GF-D8 (cell line): ENCODE data around the gene PPP1R3F.

Experiments used
- DNase-seq: peaks from one replicate; lab custom pipeline; 2025; lab: John Stamatoyannopoulos, UW

Gene PPP1R3F, protein sequence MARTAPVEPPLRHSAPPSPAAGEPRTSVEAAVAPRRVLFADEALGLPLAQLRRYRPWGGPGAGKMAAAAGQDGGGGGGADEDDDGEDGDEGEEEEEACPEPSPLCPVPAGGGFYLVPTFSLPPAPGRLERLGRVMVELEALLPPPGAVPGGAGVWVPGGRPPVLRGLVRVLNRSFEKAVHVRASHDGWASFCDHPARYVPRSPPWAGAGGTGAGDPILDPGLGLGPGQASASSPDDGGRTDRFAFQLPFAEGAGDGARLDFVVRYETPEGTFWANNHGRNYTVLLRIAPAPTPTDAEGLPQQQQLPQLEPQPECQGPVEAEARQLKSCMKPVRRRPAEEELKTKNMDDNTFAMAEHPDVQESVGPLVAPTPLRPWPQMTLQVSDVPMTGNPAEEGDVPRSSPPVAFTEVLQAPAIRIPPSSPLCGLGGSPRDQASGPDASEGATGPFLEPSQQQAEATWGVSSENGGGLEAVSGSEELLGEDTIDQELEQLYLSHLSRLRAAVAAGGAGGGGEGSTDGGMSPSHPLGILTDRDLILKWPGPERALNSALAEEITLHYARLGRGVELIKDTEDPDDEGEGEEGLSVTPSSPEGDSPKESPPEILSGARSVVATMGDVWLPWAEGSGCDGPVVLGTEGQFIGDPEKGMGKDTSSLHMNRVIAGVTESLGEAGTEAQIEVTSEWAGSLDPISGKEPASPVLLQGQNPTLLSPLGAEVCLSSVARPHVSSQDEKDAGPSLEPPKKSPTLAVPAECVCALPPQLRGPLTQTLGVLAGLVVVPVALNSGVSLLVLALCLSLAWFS

DNA sequence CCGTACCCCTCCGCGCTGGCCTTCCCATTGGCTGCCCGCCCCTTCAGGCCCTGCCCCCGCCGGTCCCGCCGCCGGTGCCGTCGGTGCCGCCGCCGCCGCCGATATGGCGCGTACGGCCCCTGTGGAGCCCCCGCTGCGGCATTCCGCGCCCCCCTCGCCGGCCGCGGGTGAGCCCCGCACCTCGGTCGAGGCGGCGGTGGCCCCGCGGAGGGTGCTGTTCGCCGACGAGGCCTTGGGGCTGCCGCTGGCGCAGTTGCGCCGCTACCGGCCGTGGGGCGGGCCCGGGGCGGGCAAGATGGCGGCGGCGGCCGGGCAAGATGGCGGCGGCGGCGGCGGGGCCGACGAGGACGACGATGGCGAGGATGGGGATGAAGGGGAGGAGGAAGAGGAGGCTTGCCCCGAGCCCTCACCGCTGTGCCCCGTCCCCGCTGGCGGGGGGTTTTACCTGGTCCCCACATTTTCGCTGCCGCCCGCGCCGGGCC is at the start of gene PPP1R3F:
Gene PPP1R3F, plus strand, starts transcription at position 27 of the 482 bp plus-strand sequence. Its CDS starts 77 bp downstream, at position 104.
- no peak for DNase-seq

- no peak for DNase-seq
Measured at GRCh38 chrX:49220100-49220499, 49.5 kb upstream of the PPP1R3F start.

- DNase-seq, result no peak
Measured at GRCh38 chrX:49221868-49222267, 47.7 kb upstream of the PPP1R3F start.

- no peak for DNase-seq
Measured at GRCh38 chrX:49225858-49226257, 43.7 kb upstream of the PPP1R3F start.

DNA sequence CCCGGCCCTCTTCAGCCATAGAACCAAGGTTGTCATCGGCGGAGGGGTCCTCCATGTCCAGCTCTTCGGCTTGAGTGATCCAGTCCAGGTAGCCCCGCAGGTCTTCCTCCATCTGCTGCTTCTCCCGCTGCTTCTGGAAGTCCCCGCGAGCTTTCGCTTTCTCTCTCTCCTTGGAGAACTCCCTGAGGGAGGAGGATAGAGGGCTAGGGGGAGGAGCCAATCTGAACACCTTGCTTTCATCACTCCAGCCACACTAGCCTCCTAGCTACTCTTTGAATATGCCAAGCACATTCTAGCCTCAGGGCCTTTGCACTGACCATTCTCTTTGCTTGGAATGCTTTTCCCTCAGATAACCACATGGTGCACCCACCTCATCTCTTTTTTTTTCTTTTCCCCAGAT is 42.6 kb upstream of the PPP1R3F start:
- no peak for DNase-seq

- no peak for DNase-seq
Measured at GRCh38 chrX:49227726-49228125, 41.9 kb upstream of the PPP1R3F start.

GRCh38 chrX:49228185-49228584 is 41.4 kb upstream of the PPP1R3F start:
- DNase-seq, result no peak

- DNase-seq, result no peak
Measured at GRCh38 chrX:49230500-49231232, 38.9 kb upstream of the PPP1R3F start.

GRCh38 chrX:49231333-49232000 is 38.1 kb upstream of the PPP1R3F start:
- DNase-seq, result no peak

GRCh38 chrX:49232525-49232924 is 37.1 kb upstream of the PPP1R3F start:
- DNase-seq, result no peak

- DNase-seq, result no peak
Measured at GRCh38 chrX:49233176-49233575, 36.4 kb upstream of the PPP1R3F start, which contains the start of gene CACNA1F. Gene CACNA1F (minus strand): TSS chrX:49233340. CDS start chrX:49233309, 31 bp downstream.

GRCh38 chrX:49233887-49234555 is 35.6 kb upstream of the PPP1R3F start:
- DNase-seq, result no peak

DNA sequence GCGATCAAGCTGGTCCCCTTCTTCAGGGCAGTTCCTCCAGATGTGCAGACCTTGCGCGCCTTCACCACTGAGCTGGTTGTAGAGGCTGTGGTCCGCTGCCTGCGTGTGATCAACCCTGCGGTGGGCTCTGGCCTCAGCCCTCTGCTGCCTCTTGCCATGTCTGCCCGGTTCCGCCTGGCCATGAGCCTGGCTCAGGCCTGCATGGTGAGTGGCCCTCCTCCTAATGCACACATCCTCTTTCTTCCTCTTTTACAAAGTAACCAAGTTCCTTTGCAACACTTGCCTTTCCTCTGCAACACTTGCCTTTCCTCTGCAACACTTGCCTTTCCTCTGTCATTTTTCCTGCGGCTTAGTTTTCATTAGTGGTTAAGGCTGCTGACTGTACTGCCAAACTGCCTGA is 32.5 kb upstream of the PPP1R3F start:
- DNase-seq, result peak; percentile 71

DNA sequence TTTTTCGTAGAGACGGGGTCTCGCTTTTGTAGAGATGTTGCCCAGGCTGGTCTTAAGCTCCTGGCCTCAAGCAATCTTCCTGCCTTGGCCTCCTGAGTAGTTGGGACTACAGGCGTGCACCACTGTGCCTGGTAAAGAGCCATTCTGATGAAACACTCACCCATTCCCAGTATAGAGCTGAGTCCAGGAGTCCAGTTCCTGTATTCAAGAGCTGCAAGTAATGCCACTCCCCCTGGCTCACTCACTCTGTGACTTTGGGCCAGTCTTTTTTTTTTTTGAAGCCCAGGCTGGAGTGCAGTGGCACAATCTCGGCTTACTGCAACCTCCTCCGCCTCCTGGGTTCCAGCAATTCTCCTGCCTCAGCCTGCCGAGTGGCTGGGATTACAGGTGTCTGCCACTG is 30.9 kb upstream of the PPP1R3F start:
- no peak for DNase-seq

GRCh38 chrX:49242545-49243066 is 27.0 kb upstream of the PPP1R3F start:
- DNase-seq, result no peak

- no peak for DNase-seq
Measured at GRCh38 chrX:49243166-49243565, 26.4 kb upstream of the PPP1R3F start.

GRCh38 chrX:49244207-49244606 is 25.4 kb upstream of the PPP1R3F start:
- DNase-seq, result no peak

GRCh38 chrX:49246541-49246940 is 23.1 kb upstream of the PPP1R3F start:
- DNase-seq, result no peak

DNA sequence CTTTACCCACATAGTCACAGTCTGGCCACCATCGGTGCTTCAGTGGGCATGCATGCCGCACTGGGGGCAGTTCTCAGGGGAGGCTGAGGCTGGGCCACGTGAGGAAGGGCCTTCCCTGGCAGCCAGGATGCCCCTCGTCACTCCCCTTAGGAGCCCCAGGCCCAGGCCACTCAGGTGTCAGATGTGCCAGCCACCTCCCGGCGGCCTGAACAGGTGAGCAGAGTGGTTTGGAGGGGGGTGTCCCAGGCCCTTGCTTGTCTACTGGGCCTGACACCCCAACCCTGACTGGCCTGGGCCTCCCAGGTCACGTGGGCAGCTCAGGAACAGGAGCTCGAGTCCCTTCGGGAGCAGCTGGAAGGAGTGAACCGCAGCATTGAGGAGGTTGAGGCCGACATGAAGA is 22.2 kb upstream of the PPP1R3F start:
- DNase-seq, result no peak

DNA sequence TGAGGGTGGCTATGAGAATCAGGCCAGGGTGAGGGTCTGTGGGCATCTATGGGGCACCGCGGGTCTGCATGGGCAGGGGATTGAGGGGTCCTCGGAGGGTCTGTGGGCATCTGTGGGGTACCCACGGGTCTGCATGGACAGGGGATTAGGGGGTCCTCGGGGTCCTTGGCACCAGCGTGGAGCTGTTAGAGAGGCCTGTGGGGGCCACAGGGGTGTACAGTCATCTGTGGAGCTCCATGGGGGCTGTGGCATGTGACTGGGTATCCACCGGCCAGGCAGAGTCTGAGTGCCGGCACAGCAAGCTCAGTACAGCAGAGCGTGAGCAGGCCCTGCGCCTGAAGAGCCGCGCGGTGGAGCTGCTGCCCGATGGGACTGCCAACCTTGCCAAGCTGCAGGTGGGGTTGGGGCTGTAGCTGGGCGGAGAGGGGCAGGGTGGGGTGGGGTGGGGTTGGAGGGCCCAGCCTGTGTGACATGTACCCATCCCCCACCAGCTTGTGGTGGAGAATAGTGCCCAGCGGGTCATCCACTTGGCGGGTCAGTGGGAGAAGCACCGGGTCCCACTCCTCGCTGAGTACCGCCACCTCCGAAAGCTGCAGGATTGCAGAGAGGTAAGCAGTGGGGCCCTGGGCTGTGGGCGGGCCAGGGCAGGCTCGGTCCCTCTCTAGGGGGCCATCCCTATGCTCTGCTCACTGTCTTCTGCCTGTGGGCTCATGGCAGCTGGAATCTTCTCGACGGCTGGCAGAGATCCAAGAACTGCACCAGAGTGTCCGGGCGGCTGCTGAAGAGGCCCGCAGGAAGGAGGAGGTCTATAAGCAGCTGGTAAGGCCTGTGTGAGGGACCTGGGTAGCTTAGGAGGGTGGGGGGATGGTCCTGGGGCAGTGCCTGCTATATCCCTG is 21.4 kb upstream of the PPP1R3F start:
- no peak for DNase-seq
